Fibroblast of the aortic adventitia (primary cell): ENCODE data around the gene PWWP2B. TPM values are rescaled to one million over a fixed set of nuclear protein-coding genes. Genes with fewer than 3 reads are reported as not detected.
"Not testable (repeated sequence)": the region's sequence is repeated elsewhere in the genome, so short reads cannot be mapped to it uniquely, and the experiment has no call there.

Source experiments
- DNase-seq: peaks from one replicate; pipeline ENCODE4 v3.0.0-alpha.2; 2010; ENCODE audit warnings: low read depth
- H3K4me3 ChIP-seq: 2 replicates; pipeline ENCODE4 v1.5.1; 2011; ENCODE audit warnings: low read depth, mild to moderate bottlenecking, control low read depth, low read length, moderate library complexity
- total RNA-seq: library from RNA; depleted of rRNA; stranded (reverse); fragments of >200 nt; gene quantifications from 2 replicates; pipeline ENCODE4 v1.2.3, GENCODE V29; 2012; ENCODE audit warnings: low replicate concordance
- TF ChIP-seq, protein P1 (sequence below): IDR thresholded peaks from 2 replicates; pipeline ENCODE4 v1.5.1; 2011; ENCODE audit warnings: mild to moderate bottlenecking, low read length, control low read depth, inconsistent platforms; ENCODE audit not compliant: insufficient read depth

The PWWP2B gene
- total RNA-seq, 1 donor: 7.2 TPM

DNA sequence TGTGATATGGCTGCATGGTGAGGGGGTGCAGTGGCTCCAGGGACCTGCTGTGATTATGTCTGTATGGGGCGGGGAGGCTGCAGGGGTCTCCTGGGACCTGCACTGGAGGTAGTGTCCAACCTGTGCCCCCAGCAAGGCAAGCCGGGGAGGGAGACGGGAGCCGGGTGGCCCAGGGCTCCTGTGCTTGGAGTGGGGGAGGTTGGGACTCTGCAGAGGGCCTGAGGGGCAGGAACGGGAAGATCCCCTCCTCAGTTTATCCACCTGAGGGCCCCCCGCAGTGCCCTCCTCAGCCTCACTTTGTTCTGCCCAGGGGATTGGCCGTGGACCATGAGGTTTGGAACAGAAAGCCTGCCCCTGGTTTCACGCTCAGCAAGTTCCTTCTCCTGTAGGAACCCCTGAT, 22.8 kb upstream of the PWWP2B start:
- TF ChIP-seq, protein P1, sequence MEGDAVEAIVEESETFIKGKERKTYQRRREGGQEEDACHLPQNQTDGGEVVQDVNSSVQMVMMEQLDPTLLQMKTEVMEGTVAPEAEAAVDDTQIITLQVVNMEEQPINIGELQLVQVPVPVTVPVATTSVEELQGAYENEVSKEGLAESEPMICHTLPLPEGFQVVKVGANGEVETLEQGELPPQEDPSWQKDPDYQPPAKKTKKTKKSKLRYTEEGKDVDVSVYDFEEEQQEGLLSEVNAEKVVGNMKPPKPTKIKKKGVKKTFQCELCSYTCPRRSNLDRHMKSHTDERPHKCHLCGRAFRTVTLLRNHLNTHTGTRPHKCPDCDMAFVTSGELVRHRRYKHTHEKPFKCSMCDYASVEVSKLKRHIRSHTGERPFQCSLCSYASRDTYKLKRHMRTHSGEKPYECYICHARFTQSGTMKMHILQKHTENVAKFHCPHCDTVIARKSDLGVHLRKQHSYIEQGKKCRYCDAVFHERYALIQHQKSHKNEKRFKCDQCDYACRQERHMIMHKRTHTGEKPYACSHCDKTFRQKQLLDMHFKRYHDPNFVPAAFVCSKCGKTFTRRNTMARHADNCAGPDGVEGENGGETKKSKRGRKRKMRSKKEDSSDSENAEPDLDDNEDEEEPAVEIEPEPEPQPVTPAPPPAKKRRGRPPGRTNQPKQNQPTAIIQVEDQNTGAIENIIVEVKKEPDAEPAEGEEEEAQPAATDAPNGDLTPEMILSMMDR: no peak
- no peak for DNase-seq
- H3K4me3 ChIP-seq: no peak overlapping the region

DNA sequence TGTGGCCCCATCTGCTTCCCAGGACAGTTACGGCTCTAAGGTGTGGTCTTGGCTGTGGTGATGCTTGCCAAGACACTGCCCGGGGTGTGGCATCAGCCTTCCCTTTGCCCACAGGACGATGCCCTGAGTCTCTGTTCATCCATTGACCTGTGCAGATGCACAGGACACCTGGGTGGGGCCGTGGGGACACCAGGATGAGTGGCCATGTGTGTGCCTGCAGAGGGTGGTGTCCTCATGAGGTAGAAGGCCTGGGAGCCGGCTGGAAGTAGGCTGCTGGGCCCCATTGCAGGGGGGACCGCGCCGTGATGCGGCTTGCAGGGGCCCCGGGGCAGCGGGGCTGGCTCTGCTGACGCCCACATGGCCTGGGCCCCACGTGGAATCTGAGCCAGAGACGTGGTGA, 22.4 kb upstream of the PWWP2B start:
- DNase-seq: no peak

DNA sequence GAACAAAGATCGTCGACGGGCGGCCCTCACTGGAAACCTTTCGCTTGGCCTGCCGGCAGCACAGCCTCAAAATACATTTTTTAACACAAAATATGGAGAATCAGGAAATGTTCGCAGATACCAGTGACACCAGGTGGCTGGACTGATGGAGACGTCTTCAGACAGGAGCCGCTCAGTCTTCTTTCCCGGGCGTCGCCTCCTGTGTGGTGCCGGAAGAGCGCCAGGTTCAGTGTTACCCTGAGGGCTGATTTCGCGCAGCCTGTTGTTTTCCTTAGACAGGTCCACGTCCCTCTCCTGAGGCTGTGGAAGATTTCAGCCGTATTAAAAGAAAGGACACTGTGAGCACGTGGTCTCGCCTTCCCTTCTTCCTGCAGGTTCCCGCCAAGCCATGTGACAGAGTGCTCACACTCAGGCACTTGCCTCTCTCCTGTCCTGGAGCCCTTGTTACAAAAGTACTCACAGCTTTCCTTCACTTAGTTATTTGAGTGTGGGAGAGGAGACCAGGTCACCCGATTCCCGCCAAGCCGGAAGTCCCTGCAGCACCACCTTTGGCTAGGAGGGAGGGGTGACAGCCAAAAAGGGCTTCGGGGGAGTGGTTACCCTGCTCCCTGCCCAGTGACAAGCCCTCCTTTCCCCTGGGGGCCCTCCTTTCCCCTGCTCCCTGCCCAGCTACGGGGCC, 21.7 kb upstream of the PWWP2B start:
- DNase-seq: no peak
- H3K4me3 ChIP-seq: no peak overlapping the region

More for the DNA sequence above, 22.4 kb upstream of the PWWP2B start:
- TF ChIP-seq, protein P1: no peak
- no peak overlapping the region for H3K4me3 ChIP-seq

DNA sequence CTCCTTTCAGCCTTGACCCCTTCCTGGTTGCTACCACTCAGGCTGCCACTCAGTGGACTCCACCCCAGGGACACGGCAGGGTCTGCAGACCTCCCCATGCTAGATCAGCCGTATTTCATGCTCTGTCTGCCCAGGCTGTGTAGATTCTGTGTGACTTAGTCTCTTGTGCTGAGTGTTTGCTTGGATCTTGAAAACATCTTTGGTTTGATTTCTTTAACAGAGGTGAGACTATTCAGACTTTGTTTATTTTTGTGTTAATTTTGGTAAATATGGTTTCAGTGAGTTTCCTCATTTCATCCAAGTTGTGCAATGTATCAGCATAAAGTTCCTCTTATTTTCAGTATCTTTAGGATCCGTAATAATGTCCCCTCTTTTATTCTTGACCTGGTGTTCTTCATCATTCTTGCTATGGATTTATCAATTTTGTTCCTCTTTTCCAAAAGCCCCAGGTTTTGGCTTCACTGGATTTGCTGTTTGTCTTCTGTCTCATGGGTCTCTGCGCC, 21.2 kb upstream of the PWWP2B start:
- no peak overlapping the region for H3K4me3 ChIP-seq
- no peak for DNase-seq
- TF ChIP-seq, protein P1: no peak

More for the DNA sequence above, 21.7 kb upstream of the PWWP2B start:
- TF ChIP-seq, protein P1: no peak

DNA sequence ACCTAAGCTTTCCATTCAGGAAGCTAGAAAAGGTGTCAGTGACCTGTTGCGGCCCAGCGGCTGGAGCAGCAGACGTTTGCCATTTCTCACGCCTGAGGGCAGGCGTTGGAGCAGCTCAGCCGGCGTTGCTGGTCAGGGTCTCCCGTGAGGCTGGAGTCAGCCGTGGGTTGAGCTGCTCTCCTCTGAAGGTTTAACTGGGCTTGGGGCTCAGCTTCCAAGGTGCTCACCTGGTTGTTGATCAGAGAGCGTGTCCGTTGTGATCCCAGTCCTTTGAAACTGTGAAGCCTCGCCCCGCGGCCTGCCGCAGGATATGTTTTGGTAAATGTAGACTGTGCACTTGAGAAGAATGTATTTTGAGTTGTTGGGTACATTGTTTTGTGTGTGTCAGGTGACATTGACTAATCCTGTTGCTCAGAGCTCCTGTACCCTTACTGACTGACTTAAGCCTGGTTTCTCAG, 20.6 kb upstream of the PWWP2B start:
- no peak overlapping the region for H3K4me3 ChIP-seq
- TF ChIP-seq, protein P1: no peak
- no peak for DNase-seq

DNA sequence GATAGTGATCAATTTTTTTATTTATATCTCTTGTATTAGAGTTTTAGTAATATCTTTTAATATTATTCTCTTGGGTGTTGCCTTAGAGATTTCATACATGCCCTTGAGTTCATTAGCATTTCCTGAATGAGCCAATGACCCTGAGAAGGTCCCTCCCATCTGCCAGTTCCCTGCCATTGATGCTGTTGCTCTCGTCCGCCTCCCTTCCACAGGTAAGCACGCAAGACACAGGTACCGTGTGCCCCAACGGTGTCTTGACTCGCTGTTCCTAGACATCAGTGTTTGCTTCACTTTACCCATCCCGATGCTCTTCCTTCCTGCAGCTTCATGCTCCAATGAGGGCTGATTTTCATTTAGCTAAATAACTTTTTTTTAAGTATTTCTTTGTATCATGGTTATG, 19.7 kb upstream of the PWWP2B start:
- DNase-seq: no peak
- TF ChIP-seq, protein P1: no peak
- H3K4me3 ChIP-seq: no peak overlapping the region

DNA sequence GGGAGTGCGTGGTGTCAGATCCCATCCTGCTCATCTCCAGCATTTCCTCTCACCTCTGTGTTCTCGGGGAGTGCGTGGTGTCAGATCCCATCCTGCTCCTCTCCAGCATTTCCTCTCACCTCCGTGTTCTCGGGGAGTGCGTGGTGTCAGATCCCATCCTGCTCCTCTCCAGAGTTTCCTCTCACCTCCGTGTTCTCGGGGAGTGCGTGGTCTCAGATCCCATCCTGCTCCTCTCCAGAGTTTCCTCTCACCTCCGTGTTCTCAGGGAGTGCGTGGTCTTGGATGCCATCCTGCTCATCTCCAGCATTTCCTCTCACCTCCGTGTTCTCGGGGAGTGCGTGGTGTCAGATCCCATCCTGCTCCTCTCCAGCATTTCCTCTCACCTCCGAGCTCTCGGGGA, 18.0 kb upstream of the PWWP2B start:
- H3K4me3 ChIP-seq, DNase-seq: not testable (repeated sequence)

DNA sequence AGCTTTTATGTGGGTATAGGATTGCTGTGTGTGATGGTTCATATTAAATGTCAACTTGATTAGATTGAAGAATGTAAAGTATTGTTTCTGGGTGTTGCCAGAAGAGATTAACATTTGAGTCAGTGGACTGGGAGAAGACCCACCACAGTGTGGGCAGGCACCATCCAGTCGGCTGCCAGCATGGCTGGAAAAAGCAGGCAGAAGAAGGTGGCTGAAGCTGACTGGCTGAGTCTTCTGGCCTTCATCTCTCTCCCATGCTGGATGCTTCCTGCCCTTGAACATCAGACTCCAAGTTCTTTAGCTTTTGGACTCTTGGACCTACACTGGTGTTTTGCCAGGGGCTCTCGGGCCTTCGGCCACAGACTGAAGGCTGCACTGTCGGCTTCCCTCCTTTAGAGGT, 16.0 kb upstream of the PWWP2B start:
- not testable (repeated sequence) for DNase-seq

More for the DNA sequence above, 16.0 kb upstream of the PWWP2B start:
- not testable (repeated sequence) for H3K4me3 ChIP-seq
